AG04450 (cell line): Measurements from ENCODE around the gene SERPINA12. TPM values are rescaled to one million over a fixed set of nuclear protein-coding genes. Genes with fewer than 3 reads are reported as not detected.
"Not testable (repeated sequence)": the region's sequence is repeated elsewhere in the genome, so short reads cannot be mapped to it uniquely, and the experiment has no call there.

Experiments
- CTCF ChIA-PET: fragments of 300-600, 350-600 bp; formaldehyde crosslinking; extraction: SDS; loops from one replicate; lab custom pipeline; 2022; ENCODE audit warnings: antibody characterized with exemption, inconsistent platforms; lab: Charles Lee
- POLR2A ChIA-PET: fragments of 350-600 bp; formaldehyde crosslinking; extraction: SDS; loops from one replicate; lab custom pipeline; 2021; ENCODE audit warnings: antibody characterized with exemption, inconsistent platforms; lab: Yijun Ruan, JAX
- DNase-seq: peaks from one replicate; pipeline ENCODE4 v3.0.0-alpha.2; 2011; ENCODE audit warnings: low read depth, low spot score
- H3K27ac ChIP-seq: one replicate; pipeline ENCODE4 v1.5.1; 2012; ENCODE audit warnings: low read depth, low read length, control low read depth
- H3K27me3 ChIP-seq: one replicate; pipeline ENCODE4 v1.6.0; 2012; ENCODE audit warnings: low read length; ENCODE audit not compliant: control insufficient read depth, insufficient read depth
- H3K4me3 ChIP-seq: 2 replicates; pipeline ENCODE4 v1.5.1; 2011; ENCODE audit warnings: mild to moderate bottlenecking, low read depth, low read length, control low read depth
- H3K9me3 ChIP-seq: 2 replicates; pipeline ENCODE4 v1.5.1; 2012; ENCODE audit warnings: low read length; ENCODE audit not compliant: control insufficient read depth, insufficient read depth
- CTCF ChIP-seq: IDR thresholded peaks from 2 replicates; pipeline ENCODE4 v1.5.1; 2011; ENCODE audit warnings: low read depth, low read length, control low read depth, inconsistent platforms
- polyA plus RNA-seq: library from polyadenylated mRNA; depleted of rRNA; stranded (reverse); fragments of >200 nt; gene quantifications from 2 replicates; pipeline ENCODE4 v1.2.3, GENCODE V29; 2011

SERPINA12 gene
- polyA plus RNA-seq, 1 experiment = not detected

GRCh38 chr14:94485944-94486841, 23.1 kb downstream of the SERPINA12 start:
- DNase-seq = peak; percentile 18
- Histone ChIP-seq H3K4me3 (peak overlapping the region; percentile 23; the same call in 1 of the 2 replicates), H3K27ac (no peak overlapping the region), H3K9me3 (no peaks in the 10 kb centered on the region; the same call in 1 of the 2 replicates), H3K27me3 (peaks cover 13% of the 10 kb centered on the region)
- POLR2A ChIA-PET = no interaction called here
- TF ChIP-seq CTCF = peak; percentile 100
- CTCF ChIA-PET = interaction anchor here (0.5 to 4.6 kb wide), 63 partner anchors 10 to 1394 kb away, joined by 3 to 78 read pairs (median 4); partner anchors contain the start of genes SERPINA11, SERPINA4, SERPINA5 and SERPINA9

GRCh38 chr14:94484481-94484880, 24.8 kb downstream of the SERPINA12 start:
- no peak overlapping the region for H3K27ac ChIP-seq
- H3K4me3 ChIP-seq = no peak overlapping the region
- ChIA-PET CTCF (interaction anchor here (0.6 to 4.6 kb wide), 10 partner anchors 12 to 348 kb away, joined by 4 to 78 read pairs (median 20); no protein-coding TSS in a partner anchor), POLR2A (no interaction called here)
- H3K27me3 ChIP-seq = peaks cover 10% of the 10 kb centered on the region
- DNase-seq = no peak
- peaks cover 6% of the 10 kb centered on the region for H3K9me3 ChIP-seq
- no peak for TF ChIP-seq CTCF

GRCh38 chr14:94483729-94484275, 25.5 kb downstream of the SERPINA12 start:
- Histone ChIP-seq H3K4me3 (no peak overlapping the region), H3K27me3 (peaks cover 10% of the 10 kb centered on the region), H3K9me3 (peaks cover 12% of the 10 kb centered on the region), H3K27ac (no peak overlapping the region)
- ChIA-PET POLR2A (no interaction called here), CTCF (interaction anchor here (0.6 to 4.6 kb wide), 3 partner anchors 13 to 63 kb away, joined by 13 to 78 read pairs (median 50); no protein-coding TSS in a partner anchor)
- TF ChIP-seq CTCF = no peak
- DNase-seq = no peak

- DNase-seq = no peak
- H3K27ac ChIP-seq = no peak overlapping the region
- no peak overlapping the region for H3K4me3 ChIP-seq
- ChIA-PET POLR2A (no interaction called here), CTCF (no interaction called here)
- no peak for TF ChIP-seq CTCF
- H3K9me3 ChIP-seq = peaks cover 14% of the 10 kb centered on the region
- peaks cover 10% of the 10 kb centered on the region for H3K27me3 ChIP-seq
Observed at GRCh38 chr14:94483071-94483451, 26.2 kb downstream of the SERPINA12 start.

- CTCF ChIA-PET, DNase-seq, H3K4me3 ChIP-seq, POLR2A ChIA-PET, H3K27ac ChIP-seq, H3K27me3 ChIP-seq: not testable (repeated sequence)
- peaks cover 14% of the 10 kb centered on the region for H3K9me3 ChIP-seq
Observed at GRCh38 chr14:94482132-94483070, 26.9 kb downstream of the SERPINA12 start.
